Stimulated activated CD4-positive, alpha-beta T cell treated with anti-CD3 and anti-CD28 coated beads, Interleukin-1b, Interleukin-23, amount 100 ng/mL, for 48 hours (primary cell): ENCODE data around the gene UNC5B.
"Not testable (repeated sequence)": the region's sequence is repeated elsewhere in the genome, so short reads cannot be mapped to it uniquely, and the experiment has no call there.

Source experiments
- DNase-seq: peaks from one replicate; pipeline ENCODE4 v3.0.0-alpha.2; 2020

The UNC5B gene

GRCh38 chr10:71269301-71270288, 57.2 kb downstream of the UNC5B start:
- no peak for DNase-seq

- DNase-seq = peak; percentile 36
Measured at GRCh38 chr10:71270301-71271220, 58.2 kb downstream of the UNC5B start.

GRCh38 chr10:71271662-71272055, 59.3 kb downstream of the UNC5B start:
- DNase-seq = no peak

- DNase-seq = no peak
Measured at GRCh38 chr10:71272056-71272771, 59.8 kb downstream of the UNC5B start.

- not testable (repeated sequence) for DNase-seq
Measured at GRCh38 chr10:71272974-71273373, 60.6 kb downstream of the UNC5B start.

- DNase-seq = no peak
Measured at GRCh38 chr10:71273506-71273905, 61.1 kb downstream of the UNC5B start.

GRCh38 chr10:71274901-71275796, 62.8 kb downstream of the UNC5B start:
- no peak for DNase-seq

- DNase-seq = no peak
Measured at GRCh38 chr10:71276873-71277272, 64.5 kb downstream of the UNC5B start.

- no peak for DNase-seq
Measured at GRCh38 chr10:71277914-71278665, 65.7 kb downstream of the UNC5B start.

- no peak for DNase-seq
Measured at GRCh38 chr10:71278691-71279588, 66.6 kb downstream of the UNC5B start.

GRCh38 chr10:71279590-71280170, 67.3 kb downstream of the UNC5B start:
- DNase-seq = no peak

- no peak for DNase-seq
Measured at GRCh38 chr10:71280216-71280615, 67.8 kb downstream of the UNC5B start.

GRCh38 chr10:71280825-71281224, 68.5 kb downstream of the UNC5B start:
- DNase-seq = no peak

GRCh38 chr10:71281646-71282322, 69.4 kb downstream of the UNC5B start:
- DNase-seq = no peak

- DNase-seq = no peak
Measured at GRCh38 chr10:71282323-71282680, 69.9 kb downstream of the UNC5B start.

GRCh38 chr10:71283410-71283809, 71.0 kb downstream of the UNC5B start:
- DNase-seq = no peak

- DNase-seq = no peak
Measured at GRCh38 chr10:71283876-71284275, 71.5 kb downstream of the UNC5B start.

- DNase-seq = no peak
Measured at GRCh38 chr10:71284544-71285179, 72.3 kb downstream of the UNC5B start.

GRCh38 chr10:71285180-71285545, 72.8 kb downstream of the UNC5B start:
- peak; percentile 25 for DNase-seq
